Glomerular visceral epithelial cell (primary cell): Measurements from ENCODE around the gene CHORDC1.
"Not testable (repeated sequence)": the region's sequence is repeated elsewhere in the genome, so short reads cannot be mapped to it uniquely, and the experiment has no call there.

Source experiments
- DNase-seq: peaks from one replicate; pipeline ENCODE4 v3.0.0-alpha.2; 2016; ENCODE audit errors: extremely low spot score

CHORDC1 gene

GRCh38 chr11:90216611-90217010, 6.2 kb downstream of the CHORDC1 start:
- DNase-seq, result no peak

GRCh38 chr11:90213322-90213721, 9.5 kb downstream of the CHORDC1 start:
- DNase-seq, result no peak

- DNase-seq, result no peak
These were observed 14.0 kb downstream of the CHORDC1 start for GRCh38 chr11:90208857-90209256.

- not testable (repeated sequence) for DNase-seq
These were observed 14.9 kb downstream of the CHORDC1 start for GRCh38 chr11:90207992-90208391.

GRCh38 chr11:90204832-90205646, 17.8 kb downstream of the CHORDC1 start:
- peak; percentile 47 for DNase-seq

GRCh38 chr11:90204407-90204806, 18.4 kb downstream of the CHORDC1 start:
- DNase-seq, result no peak

GRCh38 chr11:90202342-90202741, 20.5 kb downstream of the CHORDC1 start:
- DNase-seq, result no peak

GRCh38 chr11:90197377-90197776, 25.5 kb downstream of the CHORDC1 start:
- no peak for DNase-seq

- no peak for DNase-seq
These were observed 29.8 kb downstream of the CHORDC1 start for GRCh38 chr11:90192869-90193582.

- DNase-seq, result no peak
These were observed 33.8 kb downstream of the CHORDC1 start for GRCh38 chr11:90189011-90189410.

- DNase-seq, result no peak
These were observed 35.0 kb downstream of the CHORDC1 start for GRCh38 chr11:90187839-90188238.

GRCh38 chr11:90179923-90180322, 42.9 kb downstream of the CHORDC1 start:
- DNase-seq, result no peak

- no peak for DNase-seq
These were observed 44.1 kb downstream of the CHORDC1 start for GRCh38 chr11:90178751-90179150.

- DNase-seq, result no peak
These were observed 46.8 kb downstream of the CHORDC1 start for GRCh38 chr11:90176069-90176468.

GRCh38 chr11:90171359-90171758, 51.5 kb downstream of the CHORDC1 start:
- DNase-seq, result no peak

GRCh38 chr11:90168571-90168970, 54.3 kb downstream of the CHORDC1 start:
- no peak for DNase-seq

- DNase-seq, result not testable (repeated sequence)
These were observed 55.1 kb downstream of the CHORDC1 start for GRCh38 chr11:90167704-90168103.

- DNase-seq, result not testable (repeated sequence)
These were observed 55.8 kb downstream of the CHORDC1 start for GRCh38 chr11:90166982-90167573.
